NT2/D1 (cell line): ENCODE data around the gene FRAS1.
"Not testable (repeated sequence)": the region's sequence is repeated elsewhere in the genome, so short reads cannot be mapped to it uniquely, and the experiment has no call there.

ENCODE experiments used
- DNase-seq: peaks from one replicate; pipeline ENCODE4 v3.0.0-alpha.2; 2011; ENCODE audit warnings: low read depth, low spot score
- H3K27me3 ChIP-seq: 2 replicates; pipeline ENCODE4 v1.6.0; 2011; ENCODE audit warnings: mild to moderate bottlenecking; ENCODE audit not compliant: insufficient read length, insufficient read depth
- H3K36me3 ChIP-seq: 2 replicates; pipeline ENCODE4 v1.6.1; 2011; ENCODE audit warnings: mild to moderate bottlenecking, low read length, mixed read lengths; ENCODE audit not compliant: insufficient read depth, insufficient read length
- H3K4me1 ChIP-seq: 2 replicates; pipeline ENCODE4 v1.5.1; 2011; ENCODE audit not compliant: insufficient read depth, insufficient read length
- H3K4me3 ChIP-seq: 2 replicates; pipeline ENCODE4 v1.5.1; 2011; ENCODE audit warnings: low read depth; ENCODE audit not compliant: insufficient read length
- H3K9ac ChIP-seq: 2 replicates; pipeline ENCODE4 v1.6.0; 2011; ENCODE audit warnings: low read depth; ENCODE audit not compliant: insufficient read length
- H3K9me3 ChIP-seq: 2 replicates; pipeline ENCODE4 v1.5.1; 2011; ENCODE audit warnings: mild to moderate bottlenecking, low read length; ENCODE audit not compliant: insufficient read depth
- SUZ12 ChIP-seq: IDR thresholded peaks from 2 replicates; pipeline ENCODE4 v1.6.1; 2011; ENCODE audit not compliant: insufficient read length, insufficient read depth; ENCODE audit errors: extremely low read depth
- YY1 ChIP-seq: IDR thresholded peaks from 2 replicates; pipeline ENCODE4 v1.6.1; 2011; ENCODE audit not compliant: insufficient read length, insufficient read depth
- ZNF274 ChIP-seq: IDR thresholded peaks from 2 replicates; pipeline ENCODE4 v1.6.1; 2011; ENCODE audit warnings: mild to moderate bottlenecking, low read depth, low read length

FRAS1 gene

GRCh38 chr4:78441756-78442155 lies 384.6 kb downstream of the FRAS1 start:
- no peaks in the 10 kb centered on the region for H3K4me1 ChIP-seq
- no peaks in the 10 kb centered on the region for H3K27me3 ChIP-seq
- H3K9me3 ChIP-seq: no peaks in the 10 kb centered on the region
- no peak for DNase-seq
- peaks cover 2% of the 10 kb centered on the region for H3K36me3 ChIP-seq
- H3K4me3 ChIP-seq: no peak overlapping the region
- H3K9ac ChIP-seq: no peak overlapping the region
- no peak for TF ChIP-seq YY1
- no peak for TF ChIP-seq ZNF274
- TF ChIP-seq SUZ12: no peak

- Histone ChIP-seq H3K27me3 (no peaks in the 10 kb centered on the region), H3K4me1 (no peaks in the 10 kb centered on the region), H3K9ac (no peak overlapping the region), H3K9me3 (no peaks in the 10 kb centered on the region), H3K4me3 (no peak overlapping the region), H3K36me3 (peaks cover 18% of the 10 kb centered on the region)
- DNase-seq: no peak
- TF ChIP-seq SUZ12: no peak
- TF ChIP-seq ZNF274: no peak
- TF ChIP-seq YY1: no peak
Observed at GRCh38 chr4:78446619-78447018, 389.5 kb downstream of the FRAS1 start.

- H3K9me3 ChIP-seq: no peaks in the 10 kb centered on the region
- DNase-seq: no peak
- H3K4me3 ChIP-seq: no peak overlapping the region
- H3K4me1 ChIP-seq: no peaks in the 10 kb centered on the region
- no peak for TF ChIP-seq ZNF274
- no peak for TF ChIP-seq YY1
- TF ChIP-seq SUZ12: no peak
- no peak overlapping the region for H3K9ac ChIP-seq
- no peaks in the 10 kb centered on the region for H3K27me3 ChIP-seq
- peaks cover 28% of the 10 kb centered on the region for H3K36me3 ChIP-seq
Observed at GRCh38 chr4:78451407-78451806, 394.3 kb downstream of the FRAS1 start.

- TF ChIP-seq ZNF274 (no peak), YY1 (no peak), SUZ12 (no peak)
- Histone ChIP-seq H3K9ac (no peak overlapping the region), H3K4me1 (no peaks in the 10 kb centered on the region), H3K36me3 (peaks cover 20% of the 10 kb centered on the region), H3K9me3 (no peaks in the 10 kb centered on the region), H3K4me3 (no peak overlapping the region), H3K27me3 (no peaks in the 10 kb centered on the region)
- DNase-seq: no peak
Observed at GRCh38 chr4:78454016-78454415, 396.9 kb downstream of the FRAS1 start.

GRCh38 chr4:78457751-78458150 lies 400.6 kb downstream of the FRAS1 start:
- Histone ChIP-seq H3K27me3 (no peaks in the 10 kb centered on the region), H3K9me3 (no peaks in the 10 kb centered on the region), H3K9ac (no peak overlapping the region), H3K4me1 (no peaks in the 10 kb centered on the region), H3K4me3 (no peak overlapping the region), H3K36me3 (peaks cover 4% of the 10 kb centered on the region)
- TF ChIP-seq YY1: no peak
- no peak for TF ChIP-seq ZNF274
- TF ChIP-seq SUZ12: no peak
- DNase-seq: no peak

GRCh38 chr4:78459327-78459726 lies 402.2 kb downstream of the FRAS1 start:
- no peak for DNase-seq
- H3K4me1 ChIP-seq: no peaks in the 10 kb centered on the region
- no peak for TF ChIP-seq YY1
- TF ChIP-seq ZNF274: no peak
- no peak for TF ChIP-seq SUZ12
- H3K4me3 ChIP-seq: no peak overlapping the region
- H3K27me3 ChIP-seq: no peaks in the 10 kb centered on the region
- peaks cover 7% of the 10 kb centered on the region for H3K36me3 ChIP-seq
- H3K9ac ChIP-seq: no peak overlapping the region
- no peaks in the 10 kb centered on the region for H3K9me3 ChIP-seq

- H3K4me3 ChIP-seq: no peak overlapping the region
- DNase-seq: no peak
- no peaks in the 10 kb centered on the region for H3K27me3 ChIP-seq
- no peaks in the 10 kb centered on the region for H3K9me3 ChIP-seq
- no peaks in the 10 kb centered on the region for H3K4me1 ChIP-seq
- H3K36me3 ChIP-seq: peaks cover 9% of the 10 kb centered on the region
- TF ChIP-seq SUZ12 (no peak), ZNF274 (no peak), YY1 (no peak)
- H3K9ac ChIP-seq: no peak overlapping the region
Observed at GRCh38 chr4:78460368-78460767, 403.2 kb downstream of the FRAS1 start.

- Histone ChIP-seq H3K9ac (no peak overlapping the region), H3K27me3 (no peaks in the 10 kb centered on the region), H3K4me1 (no peaks in the 10 kb centered on the region), H3K9me3 (no peaks in the 10 kb centered on the region), H3K36me3 (peaks cover 13% of the 10 kb centered on the region), H3K4me3 (no peak overlapping the region)
- TF ChIP-seq YY1: no peak
- no peak for TF ChIP-seq ZNF274
- TF ChIP-seq SUZ12: no peak
- DNase-seq: no peak
Observed at GRCh38 chr4:78464265-78464664, 407.1 kb downstream of the FRAS1 start.

- not testable (repeated sequence) for H3K9ac ChIP-seq, DNase-seq, H3K9me3 ChIP-seq, H3K4me1 ChIP-seq, H3K27me3 ChIP-seq, H3K4me3 ChIP-seq
- H3K36me3 ChIP-seq: peaks cover 27% of the 10 kb centered on the region
Observed at GRCh38 chr4:78467223-78467622, 410.1 kb downstream of the FRAS1 start.
